Measurements from ENCODE around the gene NIF3L1.

Gene NIF3L1

GRCh38 chr2:200861617-200862155 is 27.5 kb upstream of the NIF3L1 start:
- TF ChIP-seq, protein P1, sequence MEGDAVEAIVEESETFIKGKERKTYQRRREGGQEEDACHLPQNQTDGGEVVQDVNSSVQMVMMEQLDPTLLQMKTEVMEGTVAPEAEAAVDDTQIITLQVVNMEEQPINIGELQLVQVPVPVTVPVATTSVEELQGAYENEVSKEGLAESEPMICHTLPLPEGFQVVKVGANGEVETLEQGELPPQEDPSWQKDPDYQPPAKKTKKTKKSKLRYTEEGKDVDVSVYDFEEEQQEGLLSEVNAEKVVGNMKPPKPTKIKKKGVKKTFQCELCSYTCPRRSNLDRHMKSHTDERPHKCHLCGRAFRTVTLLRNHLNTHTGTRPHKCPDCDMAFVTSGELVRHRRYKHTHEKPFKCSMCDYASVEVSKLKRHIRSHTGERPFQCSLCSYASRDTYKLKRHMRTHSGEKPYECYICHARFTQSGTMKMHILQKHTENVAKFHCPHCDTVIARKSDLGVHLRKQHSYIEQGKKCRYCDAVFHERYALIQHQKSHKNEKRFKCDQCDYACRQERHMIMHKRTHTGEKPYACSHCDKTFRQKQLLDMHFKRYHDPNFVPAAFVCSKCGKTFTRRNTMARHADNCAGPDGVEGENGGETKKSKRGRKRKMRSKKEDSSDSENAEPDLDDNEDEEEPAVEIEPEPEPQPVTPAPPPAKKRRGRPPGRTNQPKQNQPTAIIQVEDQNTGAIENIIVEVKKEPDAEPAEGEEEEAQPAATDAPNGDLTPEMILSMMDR (IDR thresholded peaks at IDR 0.05; ENCODE audit: extremely low read depth, missing control alignments) = no peak
- DNase-seq (ENCODE audit: low spot score) = no peak

GRCh38 chr2:200862532-200863000 is 26.6 kb upstream of the NIF3L1 start:
- DNase-seq (ENCODE audit: low spot score) = peak; percentile 51
- TF ChIP-seq, protein P1 (IDR thresholded peaks at IDR 0.05; ENCODE audit: extremely low read depth, missing control alignments) = no peak

DNA sequence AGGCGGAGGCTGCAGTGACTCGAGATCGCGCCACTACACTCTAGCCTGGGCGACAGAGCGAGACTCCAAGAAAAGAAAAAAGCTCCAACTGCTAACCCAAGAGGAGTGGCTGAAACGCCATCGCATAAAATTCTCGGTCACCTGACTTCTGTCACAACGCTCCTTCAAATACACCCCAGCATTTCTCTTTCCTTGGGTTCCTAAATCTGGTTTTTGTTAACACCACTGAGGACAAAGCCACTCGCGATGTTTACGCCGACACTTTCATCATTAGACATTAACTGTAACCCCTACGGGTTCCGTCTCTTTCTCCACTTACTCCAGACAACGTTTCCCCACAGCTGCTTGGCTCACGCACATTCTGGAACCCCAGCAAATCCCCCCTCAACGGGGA is 25.4 kb upstream of the NIF3L1 start:
- no peak for DNase-seq (ENCODE audit: low spot score)
- TF ChIP-seq, protein P1 (IDR thresholded peaks at IDR 0.05; ENCODE audit: extremely low read depth, missing control alignments) = no peak

DNA sequence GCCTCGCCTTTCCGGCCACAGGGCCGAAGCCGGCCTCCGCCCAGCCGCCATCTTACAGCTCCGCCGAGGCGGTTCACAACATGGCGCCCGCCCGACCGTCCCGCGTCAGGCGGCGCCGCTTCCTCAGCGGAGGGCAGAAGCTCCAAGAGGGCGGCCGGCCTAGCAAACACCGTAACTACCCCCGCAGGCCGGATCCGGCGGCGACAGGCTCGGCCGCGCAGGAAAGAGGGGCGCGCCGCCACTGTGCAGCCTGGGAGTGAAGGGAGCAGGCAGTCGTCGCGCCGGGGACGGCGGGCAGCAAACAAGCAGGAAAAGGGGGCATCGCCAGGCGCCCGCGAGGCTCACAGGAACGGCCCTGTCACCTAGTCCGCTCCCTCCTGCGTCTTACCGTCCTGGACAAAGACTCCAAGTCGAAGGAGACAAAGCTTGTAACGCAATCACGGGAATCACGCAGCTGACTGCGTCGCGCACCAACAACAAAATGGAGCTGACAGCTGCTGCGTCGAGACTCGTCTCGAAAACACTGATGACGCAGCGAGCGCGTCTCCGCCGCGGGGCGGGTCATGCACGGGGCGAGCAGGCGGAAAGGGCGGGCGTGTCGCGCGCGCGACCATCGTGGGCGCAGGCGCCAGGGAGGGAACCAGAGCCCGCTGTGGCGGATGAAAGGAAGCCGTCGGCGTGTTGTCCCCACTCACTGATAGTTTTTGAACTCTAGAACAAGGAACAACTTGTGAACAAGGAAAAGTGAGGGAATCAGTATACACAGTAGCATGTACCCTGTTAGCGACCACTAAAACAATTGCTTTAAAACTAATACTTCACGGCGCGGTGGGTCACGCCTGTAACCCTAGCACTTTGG is 24.8 kb upstream of the NIF3L1 start, which contains the start of gene CLK1:
Gene CLK1 (minus strand): TSS at position 483 of the 859 bp plus-strand sequence. CDS start 2,796 bp downstream, outside the sequence.
- TF ChIP-seq, protein P1 (IDR thresholded peaks at IDR 0.05; ENCODE audit: extremely low read depth, missing control alignments) = no peak
- DNase-seq (ENCODE audit: low spot score) = peak; percentile 94

DNA sequence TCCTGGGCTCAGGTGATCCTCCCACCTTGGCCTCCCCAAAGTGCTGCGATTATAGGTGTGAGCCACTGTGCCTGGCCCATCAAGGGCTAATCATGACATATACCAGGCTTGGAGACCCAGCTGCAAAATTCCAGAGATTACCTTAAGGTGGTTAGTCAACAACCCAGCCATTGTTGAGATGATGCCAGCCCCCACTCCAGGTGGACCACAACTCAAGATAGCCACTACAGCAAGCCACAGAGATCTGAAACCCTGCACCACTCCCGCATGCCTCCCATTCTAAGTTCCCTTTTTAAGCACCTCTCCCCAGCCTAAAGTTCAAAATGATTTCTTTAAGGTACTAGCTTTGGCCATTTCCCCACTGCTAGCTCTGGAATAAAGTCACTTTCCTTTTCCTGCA is 20.2 kb upstream of the NIF3L1 start:
- DNase-seq (ENCODE audit: low spot score) = no peak

GRCh38 chr2:200871151-200871550 is 18.0 kb upstream of the NIF3L1 start:
- no peak for DNase-seq (ENCODE audit: low spot score)
- TF ChIP-seq, protein P1 (IDR thresholded peaks at IDR 0.05; ENCODE audit: extremely low read depth, missing control alignments) = no peak

More for the DNA sequence above, 20.2 kb upstream of the NIF3L1 start:
- TF ChIP-seq, protein P1 (IDR thresholded peaks at IDR 0.05; ENCODE audit: extremely low read depth, missing control alignments) = no peak

- TF ChIP-seq, protein P1 (IDR thresholded peaks at IDR 0.05; ENCODE audit: extremely low read depth, missing control alignments) = no peak
- DNase-seq (ENCODE audit: low spot score) = no peak
These were observed 15.6 kb upstream of the NIF3L1 start for GRCh38 chr2:200873560-200873959.

Measured in GM20000 (cell line).